Fibroblast of lung (primary cell): ENCODE data around the gene DYSF. TPM values are rescaled to one million over a fixed set of nuclear protein-coding genes. Genes with fewer than 3 reads are reported as not detected.

Source experiments
- DNase-seq, 2 donors: peaks; one replicate each; pipeline versions ENCODE4 v3.0.0 to v3.0.0-alpha.2; 2010; ENCODE audit warnings: low read depth in 2 of 2
- H2AFZ ChIP-seq: 2 replicates; pipeline ENCODE4 v1.5.1; 2012; ENCODE audit warnings: low read length, control low read depth, inconsistent platforms
- H3K27ac ChIP-seq: 2 replicates; pipeline ENCODE4 v1.5.1; 2011; ENCODE audit warnings: low read length, control low read depth; ENCODE audit not compliant: insufficient read depth
- H3K27me3 ChIP-seq: 2 replicates; pipeline ENCODE4 v1.5.1; 2011; ENCODE audit warnings: mild to moderate bottlenecking, low read length; ENCODE audit not compliant: control insufficient read depth, insufficient read depth
- H3K36me3 ChIP-seq: 2 replicates; pipeline ENCODE4 v1.5.1; 2011; ENCODE audit warnings: low read length; ENCODE audit not compliant: control insufficient read depth, insufficient read depth
- H3K4me1 ChIP-seq: 2 replicates; pipeline ENCODE4 v1.5.1; 2011; ENCODE audit warnings: low read length; ENCODE audit not compliant: control insufficient read depth, insufficient read depth; ENCODE audit errors: extremely low read depth
- H3K4me2 ChIP-seq: 2 replicates; pipeline ENCODE4 v1.5.1; 2011; ENCODE audit warnings: low read length, control low read depth; ENCODE audit not compliant: insufficient read depth; ENCODE audit errors: extremely low read depth
- H3K4me3 ChIP-seq, 4 experiments: fragments of 200-600 bp in 1 of 4; sonication (generic) in 1 of 4; replicated peaks in 1 of 4; 2 replicates each; pipeline ENCODE4 v1.5.1; 2011 to 2016; ENCODE audit warnings: low read length in 4 of 4, low read depth in 3 of 4, mild to moderate bottlenecking in 3 of 4, control low read depth in 2 of 4, inconsistent platforms in 1 of 4, mixed read lengths in 1 of 4; ENCODE audit not compliant: insufficient read depth in 1 of 4; ENCODE audit errors: control extremely low read depth in 1 of 4
- H3K79me2 ChIP-seq: 2 replicates; pipeline ENCODE4 v1.5.1; 2012; ENCODE audit warnings: mild to moderate bottlenecking, low read length, inconsistent platforms; ENCODE audit not compliant: control insufficient read depth, insufficient read depth
- H3K9ac ChIP-seq: 2 replicates; pipeline ENCODE4 v1.5.1; 2011; ENCODE audit warnings: mild to moderate bottlenecking, low read length, control low read depth; ENCODE audit not compliant: insufficient read depth
- H3K9me3 ChIP-seq: 2 replicates; pipeline ENCODE4 v1.5.1; 2012; ENCODE audit warnings: low read depth, low read length; ENCODE audit not compliant: control insufficient read depth, insufficient read depth
- H4K20me1 ChIP-seq: 2 replicates; pipeline ENCODE4 v1.5.1; 2011; ENCODE audit warnings: low read length; ENCODE audit not compliant: control insufficient read depth, insufficient read depth; ENCODE audit errors: extremely low read depth
- EZH2 ChIP-seq: IDR thresholded peaks from 2 replicates; pipeline ENCODE4 v1.5.1; 2012; ENCODE audit warnings: low read length, control low read depth, mild to moderate bottlenecking; ENCODE audit errors: missing control alignments
- polyA plus RNA-seq, 2 donors: library from polyadenylated mRNA; depleted of rRNA in 1 of 2; stranded (reverse) in 1 of 2; unstranded in 1 of 2; fragments of >200 nt; gene quantifications; 2 replicates each; pipeline ENCODE4 v1.2.1, GENCODE V29; 2011 to 2012; ENCODE audit warnings: missing spikeins in 1 of 2
- total RNA-seq: library from RNA; depleted of rRNA; stranded (reverse); fragments of >200 nt; gene quantifications from 2 replicates; pipeline ENCODE4 v1.2.1, GENCODE V29; 2014
- TF ChIP-seq, protein P1 (sequence below), 2 donors: IDR thresholded peaks in 1 of 2; conservative IDR thresholded peaks in 1 of 2; 1 replicate in 1 of 2; 2 replicates in 1 of 2; pipeline ENCODE4 v1.5.1; 2011 to 2012; ENCODE audit warnings: low read length in 2 of 2, control low read depth in 1 of 2, inconsistent platforms in 1 of 2, low read depth in 1 of 2, mild to moderate bottlenecking in 1 of 2

Gene DYSF
- total and polyA plus RNA-seq, 2 donors (not counting 1 experiment from before 2014, with no cell fraction given) = under 0.01 to 0.67 TPM

DNA sequence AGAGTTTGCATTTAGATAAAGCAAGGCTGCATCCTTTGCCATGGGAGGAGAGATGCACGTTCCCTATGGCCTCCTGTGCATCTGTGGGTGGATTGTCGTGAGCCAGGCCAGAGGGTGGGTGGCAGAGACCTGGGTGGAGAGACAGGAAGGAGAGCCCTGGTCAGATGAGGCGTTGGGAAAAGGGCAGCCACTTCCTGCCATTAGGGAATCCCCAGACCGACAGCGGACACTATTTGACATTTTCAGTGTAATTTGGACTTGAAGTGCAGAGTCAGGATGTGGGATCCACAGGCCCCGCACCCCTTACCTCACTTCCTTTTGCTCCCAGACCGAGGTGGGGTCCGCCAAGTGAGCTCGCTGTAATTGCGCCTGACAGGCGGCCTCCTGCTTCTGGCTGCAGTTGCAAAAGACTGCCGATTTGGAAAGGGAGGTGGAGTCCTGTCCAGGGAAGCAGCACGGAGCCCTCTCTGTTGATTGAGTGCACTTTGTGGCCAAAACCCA, 150.0 kb downstream of the DYSF start:
- no peaks in the 10 kb centered on the region for H3K79me2 ChIP-seq
- no peaks in the 10 kb centered on the region for H3K4me1 ChIP-seq
- H4K20me1 ChIP-seq = no peaks in the 10 kb centered on the region
- no peaks in the 10 kb centered on the region for H3K36me3 ChIP-seq
- DNase-seq = no peak
- H3K4me3 ChIP-seq = no peak overlapping the region
- H3K27me3 ChIP-seq = peaks cover 8% of the 10 kb centered on the region
- TF ChIP-seq EZH2 = no peak
- TF ChIP-seq, protein P1, sequence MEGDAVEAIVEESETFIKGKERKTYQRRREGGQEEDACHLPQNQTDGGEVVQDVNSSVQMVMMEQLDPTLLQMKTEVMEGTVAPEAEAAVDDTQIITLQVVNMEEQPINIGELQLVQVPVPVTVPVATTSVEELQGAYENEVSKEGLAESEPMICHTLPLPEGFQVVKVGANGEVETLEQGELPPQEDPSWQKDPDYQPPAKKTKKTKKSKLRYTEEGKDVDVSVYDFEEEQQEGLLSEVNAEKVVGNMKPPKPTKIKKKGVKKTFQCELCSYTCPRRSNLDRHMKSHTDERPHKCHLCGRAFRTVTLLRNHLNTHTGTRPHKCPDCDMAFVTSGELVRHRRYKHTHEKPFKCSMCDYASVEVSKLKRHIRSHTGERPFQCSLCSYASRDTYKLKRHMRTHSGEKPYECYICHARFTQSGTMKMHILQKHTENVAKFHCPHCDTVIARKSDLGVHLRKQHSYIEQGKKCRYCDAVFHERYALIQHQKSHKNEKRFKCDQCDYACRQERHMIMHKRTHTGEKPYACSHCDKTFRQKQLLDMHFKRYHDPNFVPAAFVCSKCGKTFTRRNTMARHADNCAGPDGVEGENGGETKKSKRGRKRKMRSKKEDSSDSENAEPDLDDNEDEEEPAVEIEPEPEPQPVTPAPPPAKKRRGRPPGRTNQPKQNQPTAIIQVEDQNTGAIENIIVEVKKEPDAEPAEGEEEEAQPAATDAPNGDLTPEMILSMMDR (conservative IDR thresholded peaks at IDR 0.05 in 1 of 2, IDR thresholded peaks at IDR 0.05 in 1 of 2; ENCODE audit: low read depth in 1 of 2, low read length in 2 of 2) = no peak
- H3K9ac ChIP-seq = no peak overlapping the region
- no peak overlapping the region for H3K4me2 ChIP-seq
- no peak overlapping the region for H2AFZ ChIP-seq
- H3K9me3 ChIP-seq = no peaks in the 10 kb centered on the region
- H3K27ac ChIP-seq = no peak overlapping the region

DNA sequence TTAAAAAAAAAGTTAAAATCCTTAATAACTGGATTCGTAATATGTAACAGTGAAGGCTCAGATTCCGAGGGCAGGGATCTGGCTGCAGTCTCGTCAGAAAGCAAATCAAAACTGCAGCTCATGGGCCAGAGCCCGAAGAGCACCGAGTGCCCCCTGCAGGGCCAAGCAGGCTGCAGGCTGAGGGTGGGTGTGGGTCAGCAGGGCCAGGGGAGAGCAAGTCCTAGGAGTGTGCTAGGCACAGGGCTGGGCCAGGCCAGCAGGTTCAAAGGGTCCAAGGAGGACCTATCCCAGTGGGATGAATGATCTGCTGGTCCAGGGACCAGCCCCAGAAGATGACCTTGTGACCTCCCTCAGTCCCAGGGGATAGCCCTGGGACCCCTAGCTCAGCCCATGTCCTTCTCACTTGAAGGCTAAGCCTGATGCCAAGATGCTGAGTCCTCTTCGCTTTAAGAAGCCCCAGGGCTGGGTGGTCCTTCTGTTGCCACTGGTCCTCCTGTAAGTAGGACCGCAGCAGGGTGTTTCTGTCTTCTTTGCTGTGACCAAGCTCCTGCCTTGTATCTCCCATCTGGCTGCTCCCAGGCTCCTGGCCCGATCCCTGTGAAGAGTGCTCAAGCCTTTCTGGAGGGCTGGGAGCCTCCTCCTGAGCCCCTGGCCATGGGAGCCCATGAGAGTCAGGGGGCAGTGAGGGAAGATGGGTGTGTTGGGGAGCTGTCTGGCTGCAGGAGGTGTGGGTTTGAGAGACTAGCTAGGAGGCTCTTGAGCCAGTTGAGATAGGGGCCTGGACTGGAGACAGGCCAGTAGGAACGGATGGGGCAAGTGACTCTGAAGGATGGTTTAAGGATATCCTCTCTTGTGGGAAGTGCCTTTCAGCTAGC, 150.7 kb downstream of the DYSF start:
- Histone ChIP-seq H3K79me2 (no peaks in the 10 kb centered on the region), H3K27me3 (peaks cover 8% of the 10 kb centered on the region), H3K36me3 (no peaks in the 10 kb centered on the region), H3K4me3 (no peak overlapping the region), H4K20me1 (no peaks in the 10 kb centered on the region), H3K9ac (no peak overlapping the region), H3K9me3 (no peaks in the 10 kb centered on the region), H3K27ac (no peak overlapping the region), H2AFZ (no peak overlapping the region), H3K4me1 (no peaks in the 10 kb centered on the region), H3K4me2 (no peak overlapping the region)
- TF ChIP-seq, protein P1 (conservative IDR thresholded peaks at IDR 0.05 in 1 of 2, IDR thresholded peaks at IDR 0.05 in 1 of 2; ENCODE audit: low read depth in 1 of 2, low read length in 2 of 2) = no peak
- no peak for TF ChIP-seq EZH2
- no peak for DNase-seq

DNA sequence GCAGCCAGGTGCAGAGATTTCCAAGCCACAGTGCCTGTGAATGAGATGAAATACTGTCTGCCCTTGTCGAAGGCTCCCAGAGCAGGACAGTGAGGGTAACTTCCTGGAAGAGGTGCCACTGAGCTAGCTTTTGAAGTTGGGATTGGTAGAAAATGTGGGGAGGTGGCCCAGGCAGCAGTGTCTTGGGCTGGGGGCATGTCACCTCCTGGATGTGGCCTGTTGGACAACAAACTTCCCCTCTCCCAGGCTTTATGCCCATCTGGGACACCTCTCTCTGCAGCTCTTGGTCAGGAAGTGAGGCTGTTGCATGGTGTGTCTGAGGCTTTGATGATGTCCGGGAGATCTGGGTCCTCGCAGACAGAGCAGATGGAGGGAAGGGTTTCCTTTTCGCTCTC, 151.4 kb downstream of the DYSF start:
- Histone ChIP-seq H3K9ac (no peak overlapping the region), H3K4me3 (no peak overlapping the region), H3K4me2 (no peak overlapping the region), H3K4me1 (no peaks in the 10 kb centered on the region), H3K27me3 (peaks cover 8% of the 10 kb centered on the region), H4K20me1 (no peaks in the 10 kb centered on the region), H3K36me3 (no peaks in the 10 kb centered on the region), H2AFZ (no peak overlapping the region), H3K9me3 (no peaks in the 10 kb centered on the region), H3K79me2 (no peaks in the 10 kb centered on the region), H3K27ac (no peak overlapping the region)
- TF ChIP-seq, protein P1 (conservative IDR thresholded peaks at IDR 0.05 in 1 of 2, IDR thresholded peaks at IDR 0.05 in 1 of 2; ENCODE audit: low read depth in 1 of 2, low read length in 2 of 2) = no peak
- no peak for TF ChIP-seq EZH2
- no peak for DNase-seq
